CD1c-positive myeloid dendritic cell (primary cell): ENCODE measurements around the gene TMSB4Y.

ENCODE experiments used
- DNase-seq: peaks from one replicate; pipeline ENCODE4 v3.0.0-alpha.2; 2016; ENCODE audit errors: extremely low spot score

Gene TMSB4Y

DNA sequence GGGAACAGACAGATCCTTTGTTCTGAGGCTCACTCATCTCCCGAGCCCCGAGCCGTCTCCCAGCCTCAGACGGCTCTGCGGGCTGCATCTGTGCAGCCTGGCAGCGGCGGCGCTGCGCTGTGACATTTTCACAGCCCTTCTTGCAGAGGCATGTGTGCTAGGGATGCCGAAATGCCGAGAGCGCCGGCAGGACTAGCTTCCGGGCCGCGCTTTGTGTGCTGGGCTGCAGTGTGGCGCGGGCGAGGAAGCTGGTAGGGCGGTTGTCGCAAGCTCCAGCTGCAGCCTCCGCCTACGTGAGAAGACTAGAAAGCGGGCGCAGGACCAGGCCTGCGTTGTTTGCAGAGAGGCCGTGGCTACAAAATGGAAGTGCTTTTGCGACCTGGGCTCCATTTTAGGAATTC is at the start of gene TMSB4Y:
Gene TMSB4Y, plus strand, starts transcription at position 332 of the 401 bp plus-strand sequence.
- peak; percentile 87 for DNase-seq

DNA sequence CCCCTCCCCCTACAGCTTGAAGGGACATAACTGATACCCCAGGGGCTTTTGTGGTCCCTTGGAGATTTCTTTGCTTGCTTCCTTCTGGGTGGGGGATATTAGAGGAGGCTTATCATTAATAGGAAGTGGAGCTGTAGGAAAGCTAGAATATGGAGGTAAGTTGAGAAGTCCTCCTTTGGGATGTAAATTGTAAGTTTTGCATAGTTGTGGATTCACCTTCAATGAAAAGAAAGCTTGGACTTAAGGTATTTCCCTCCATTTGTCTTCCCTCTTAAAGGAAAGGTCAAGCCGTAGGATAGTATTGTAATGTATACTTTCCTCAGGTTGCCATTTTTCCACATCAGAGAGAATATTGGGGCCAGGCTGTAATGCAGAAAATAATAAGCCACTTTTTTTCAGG is 39.5 kb upstream of the TMSB4Y start:
- no peak for DNase-seq

DNA sequence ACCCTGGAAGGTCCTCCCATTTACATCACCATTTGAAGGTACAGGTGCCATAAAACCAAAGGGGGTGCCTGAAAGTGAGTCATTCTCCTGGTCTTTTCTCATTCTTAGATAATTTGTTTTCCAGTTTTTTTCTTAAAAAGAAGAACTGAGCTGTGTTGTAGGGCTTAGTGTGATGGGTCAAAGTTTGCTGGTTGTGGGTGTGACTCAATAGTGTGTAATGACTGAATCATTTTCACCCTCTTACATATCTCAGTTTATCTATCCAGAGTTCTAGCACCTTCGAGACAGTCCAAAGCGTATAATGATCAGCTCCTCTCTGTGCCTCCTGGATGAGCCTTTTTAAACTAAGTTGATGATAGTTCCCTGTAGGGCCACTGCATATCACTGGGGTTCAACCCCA is 32.6 kb upstream of the TMSB4Y start:
- no peak for DNase-seq

DNA sequence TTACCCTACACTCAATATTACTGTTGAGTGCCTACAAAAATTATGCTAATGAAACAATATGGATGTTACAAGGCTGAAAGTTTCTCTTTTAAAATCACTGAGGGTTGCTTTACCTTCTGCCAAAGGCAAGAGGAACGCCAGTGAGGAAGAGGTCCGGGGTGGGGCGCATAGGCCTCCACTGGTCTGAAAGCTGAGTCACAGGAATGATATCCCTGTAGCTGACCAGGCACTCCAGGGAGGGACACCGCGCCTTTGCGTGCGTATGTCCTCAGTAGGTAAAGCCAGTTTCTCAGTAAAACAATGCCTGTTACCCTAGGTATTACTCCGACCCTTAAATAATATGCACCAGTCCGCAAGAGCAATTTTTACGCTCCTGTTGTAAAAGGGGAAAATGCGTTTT is 1.4 kb upstream of the TMSB4Y start:
- DNase-seq, result no peak

- DNase-seq, result peak; percentile 10
These were observed 627 bp downstream of the TMSB4Y start for GRCh38 chrY:13704121-13704930.

DNA sequence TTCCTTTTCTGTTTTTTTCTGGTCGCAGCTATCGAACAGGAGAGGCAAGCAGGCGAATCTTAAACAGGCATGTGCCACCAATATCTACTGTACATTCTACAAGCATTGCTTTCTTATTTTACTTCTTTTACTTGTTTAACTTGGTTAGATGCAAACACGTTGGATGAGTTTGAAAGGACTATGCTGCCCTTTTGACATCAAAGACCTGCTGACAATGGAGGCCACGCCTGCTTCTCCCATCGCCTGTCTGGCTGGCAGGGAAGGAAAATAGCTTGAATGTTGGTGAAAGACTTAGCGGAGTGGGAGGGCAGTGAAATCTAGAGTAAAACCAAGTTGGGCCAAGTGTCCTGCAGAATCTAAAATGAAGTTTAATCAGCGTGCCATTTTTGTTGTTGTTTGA is 1.5 kb downstream of the TMSB4Y start:
- DNase-seq, result peak; percentile 3

DNA sequence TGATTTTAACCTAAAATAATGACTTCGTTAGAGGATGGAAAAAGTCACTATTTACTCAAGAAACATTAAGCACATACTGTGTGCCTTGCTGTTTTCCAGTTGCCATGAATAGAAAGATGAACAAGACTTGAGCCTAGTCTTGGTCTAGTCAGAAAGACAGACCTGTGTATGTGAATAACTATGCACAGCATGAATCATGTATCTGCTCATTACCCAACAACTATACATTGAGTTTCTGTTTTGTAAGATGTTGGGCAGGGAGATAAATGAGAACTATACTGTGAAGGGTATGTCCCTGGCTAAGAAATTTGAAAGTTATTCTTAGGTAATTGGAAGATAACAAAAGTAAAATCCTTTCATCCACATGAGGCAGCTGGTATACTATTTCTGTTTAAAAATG is 4.3 kb downstream of the TMSB4Y start:
- no peak for DNase-seq

- no peak for DNase-seq
These were observed 15.3 kb downstream of the TMSB4Y start for GRCh38 chrY:13718996-13719395.

- no peak for DNase-seq
These were observed 25.8 kb downstream of the TMSB4Y start for GRCh38 chrY:13729517-13729916.

DNA sequence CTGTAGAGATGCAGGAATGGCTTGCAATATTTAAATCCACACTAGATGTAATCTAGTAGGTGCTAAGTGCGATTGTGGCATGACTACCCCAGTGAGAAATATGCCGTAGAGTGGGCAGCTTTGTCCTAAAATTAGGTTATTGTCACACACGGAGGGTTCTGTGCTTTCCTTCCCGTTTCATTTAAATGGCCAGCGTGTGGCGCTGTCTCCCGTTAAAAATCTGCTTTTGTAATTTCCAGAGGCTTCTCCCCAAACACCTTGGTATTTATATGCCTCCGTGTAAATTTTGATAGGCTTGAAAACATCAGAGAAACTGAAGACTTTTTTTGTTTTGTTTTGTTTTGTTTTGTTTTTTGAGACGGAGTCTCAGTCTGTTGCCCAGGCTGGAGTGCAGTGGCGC is 34.9 kb downstream of the TMSB4Y start:
- peak; percentile 46 for DNase-seq

- DNase-seq, result peak; percentile 10
These were observed 47.8 kb downstream of the TMSB4Y start for GRCh38 chrY:13751289-13752071.

GRCh38 chrY:13754661-13755060 is 51.0 kb downstream of the TMSB4Y start:
- peak; percentile 7 for DNase-seq
